GM18517 (cell line): ENCODE measurements around the gene PHC2.
A peak's percentile ranks its signal among the peaks of the same experiment; 100 is the strongest.

Source experiments
- ATAC-seq: cut with Tn5 transposase; IDR thresholded peaks from one replicate; pipeline ENCODE4 v1.9.1; 2021; ENCODE audit warnings: mild to moderate bottlenecking, moderate library complexity; ENCODE audit not compliant: unreplicated experiment

Gene PHC2

DNA sequence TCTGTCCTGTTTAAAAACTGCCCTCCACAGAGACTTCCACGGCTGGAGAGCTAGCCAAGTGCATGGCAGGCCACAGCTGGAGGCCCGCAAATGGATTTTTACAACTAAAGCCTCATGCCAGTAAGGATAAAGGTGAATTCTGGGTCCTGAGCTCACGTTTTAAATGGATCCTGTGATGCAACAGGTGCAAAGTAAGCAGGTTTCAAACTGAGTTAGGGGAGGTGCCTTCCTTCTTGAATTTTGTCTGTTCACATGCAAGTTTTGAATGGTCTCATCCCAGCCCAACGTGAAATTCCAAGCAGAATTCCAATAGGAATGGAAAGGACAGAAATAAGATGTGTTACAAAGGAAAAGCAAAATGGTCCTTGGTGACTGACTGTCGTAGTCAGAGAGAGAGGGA, 73.8 kb downstream of the PHC2 start:
- ATAC-seq = no peak

DNA sequence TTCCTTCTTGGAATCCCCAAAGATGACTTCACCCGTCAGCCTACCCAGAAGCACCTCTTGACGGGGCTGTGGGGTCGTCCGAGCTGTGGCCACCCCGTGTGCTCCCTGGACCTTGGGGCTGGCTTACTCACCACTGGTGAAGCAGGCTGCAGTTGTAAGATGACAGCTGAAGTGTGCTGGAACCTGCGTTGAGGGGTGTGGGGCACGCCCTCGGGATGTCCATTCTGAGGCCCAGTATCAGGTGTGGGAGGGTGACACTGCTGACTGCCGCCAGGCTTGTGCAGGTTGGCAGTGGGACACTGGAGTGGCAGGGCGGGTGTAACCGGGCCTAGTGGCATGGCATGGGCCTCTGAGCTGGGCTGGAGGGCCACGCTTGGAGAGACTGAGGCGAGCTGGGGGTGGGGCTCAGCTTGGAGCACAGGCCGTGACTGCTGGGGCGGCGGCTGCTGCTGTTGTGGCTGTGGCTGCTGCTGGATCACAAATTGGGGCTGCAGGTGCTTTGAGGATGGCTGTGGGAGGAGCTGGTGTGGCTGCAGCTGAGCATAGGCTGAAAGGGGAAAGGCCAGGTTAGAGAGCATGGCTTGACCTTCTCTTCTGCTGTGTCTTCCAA, 76.1 kb downstream of the PHC2 start:
- ATAC-seq = no peak

DNA sequence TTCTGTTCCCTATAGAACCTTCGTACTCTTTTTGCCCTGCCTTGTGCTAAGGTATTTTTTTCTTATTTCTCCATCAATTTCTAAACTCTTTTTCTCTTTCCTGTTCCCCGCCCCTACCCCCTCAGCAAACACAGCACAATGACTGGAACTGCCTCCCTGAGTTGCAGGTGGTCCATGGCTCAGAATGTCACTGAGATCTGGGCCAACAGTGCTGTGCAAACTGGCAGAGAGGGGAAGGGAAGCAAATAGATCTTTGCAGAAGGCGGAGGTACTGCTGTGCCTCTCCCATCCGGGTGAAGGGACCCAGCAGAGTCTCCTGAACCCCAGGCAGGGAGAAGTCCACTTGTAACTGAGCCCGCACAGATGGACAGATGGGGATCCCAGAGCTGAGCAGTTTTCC, 77.4 kb downstream of the PHC2 start:
- no peak for ATAC-seq

DNA sequence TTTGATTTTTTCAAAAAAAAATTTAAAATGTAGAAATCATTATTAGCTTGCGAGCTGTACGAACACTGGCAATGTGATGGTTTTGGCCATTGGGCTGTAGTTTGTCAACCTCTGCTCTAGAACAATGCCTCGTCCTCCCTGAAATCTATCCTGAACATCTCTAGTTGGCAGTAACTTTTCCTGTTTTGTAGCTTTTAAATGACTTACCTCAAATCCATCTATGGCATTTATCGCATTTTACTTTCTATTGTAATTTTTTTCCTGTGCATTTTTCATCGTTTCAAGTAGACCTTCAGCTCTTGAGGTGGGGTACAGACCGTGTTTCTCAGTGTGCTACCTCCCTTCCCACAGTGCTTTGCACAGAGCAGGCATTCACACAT, 79.6 kb downstream of the PHC2 start:
- ATAC-seq = no peak

- no peak for ATAC-seq
These were observed 80.1 kb downstream of the PHC2 start for GRCh38 chr1:33350611-33351280.

- ATAC-seq = peak; percentile 66
These were observed 80.9 kb downstream of the PHC2 start for GRCh38 chr1:33349778-33350610.

DNA sequence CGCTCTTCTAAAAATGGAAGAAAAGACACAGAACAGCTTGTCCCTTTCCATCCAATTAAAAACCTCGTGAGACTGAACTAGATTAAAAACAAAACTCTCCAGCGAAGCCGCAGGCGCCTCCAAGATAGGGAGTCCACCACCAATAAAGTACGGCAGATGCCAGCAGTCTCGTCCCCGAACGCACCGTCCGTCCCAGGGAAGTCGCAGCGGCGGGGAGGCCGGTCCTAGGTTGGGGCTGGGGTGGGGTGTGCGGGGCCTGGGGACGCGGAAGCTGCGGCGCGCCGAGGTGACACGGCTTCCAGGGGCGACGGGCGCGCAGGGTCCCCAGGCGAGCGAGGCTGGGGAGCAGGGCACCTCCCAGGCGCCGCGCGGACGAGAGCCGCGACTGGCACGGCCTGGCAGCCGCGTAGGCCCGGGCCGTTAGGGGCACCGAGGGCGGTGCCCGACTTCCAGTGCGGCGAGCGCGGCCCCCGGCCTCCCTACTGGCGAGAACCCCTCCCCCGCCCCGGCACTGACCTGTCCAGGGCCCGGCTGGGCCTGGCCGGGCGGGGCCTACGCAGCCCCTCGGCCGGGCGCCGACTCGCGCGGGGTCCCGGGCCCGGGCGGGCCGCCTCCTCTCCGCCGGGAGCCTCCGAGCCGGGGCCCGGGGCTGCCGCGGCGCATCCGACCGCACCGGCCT, 81.7 kb downstream of the PHC2 start:
- ATAC-seq = peak; percentile 27

DNA sequence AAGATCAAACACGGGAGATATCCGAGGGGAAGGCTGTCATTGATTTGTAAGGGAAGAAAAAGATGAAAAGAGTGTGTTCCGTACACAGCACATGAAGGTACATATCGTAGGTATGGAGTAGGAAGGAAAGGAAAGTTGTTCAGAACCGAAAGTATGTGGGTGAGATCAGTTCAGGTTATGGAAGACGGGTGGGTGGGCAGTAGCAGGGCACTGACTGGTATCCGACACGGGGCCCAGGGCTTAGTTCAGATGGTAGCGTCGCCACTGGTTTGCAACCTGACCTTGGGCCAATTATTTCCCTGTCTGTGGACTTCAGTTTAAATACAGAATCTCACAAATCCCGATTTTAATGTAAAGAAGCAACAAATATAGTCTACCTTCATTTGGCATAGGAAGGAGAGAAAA, 82.2 kb downstream of the PHC2 start:
- no peak for ATAC-seq

- no peak for ATAC-seq
These were observed 82.7 kb downstream of the PHC2 start for GRCh38 chr1:33348194-33348593.

DNA sequence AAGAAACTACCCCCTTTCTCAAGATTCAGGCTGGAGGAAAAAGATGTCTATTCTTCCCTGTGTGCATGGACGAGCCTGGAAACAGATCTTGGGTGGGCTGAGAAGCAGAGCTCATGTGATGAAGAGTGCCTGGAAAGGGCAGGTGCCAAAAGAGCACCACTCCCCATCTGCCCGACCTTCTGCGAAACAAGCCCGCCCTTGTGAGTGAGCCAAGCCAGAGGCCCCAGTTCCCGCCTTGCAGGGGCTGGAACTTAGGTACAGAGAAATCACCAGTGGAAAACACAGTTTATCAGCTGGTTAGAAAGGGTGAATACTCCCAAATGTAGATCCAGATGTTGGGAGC, 83.3 kb downstream of the PHC2 start:
- ATAC-seq = no peak

- no peak for ATAC-seq
These were observed 83.8 kb downstream of the PHC2 start for GRCh38 chr1:33346927-33347649.

GRCh38 chr1:33346533-33346926, 84.4 kb downstream of the PHC2 start:
- ATAC-seq = no peak

DNA sequence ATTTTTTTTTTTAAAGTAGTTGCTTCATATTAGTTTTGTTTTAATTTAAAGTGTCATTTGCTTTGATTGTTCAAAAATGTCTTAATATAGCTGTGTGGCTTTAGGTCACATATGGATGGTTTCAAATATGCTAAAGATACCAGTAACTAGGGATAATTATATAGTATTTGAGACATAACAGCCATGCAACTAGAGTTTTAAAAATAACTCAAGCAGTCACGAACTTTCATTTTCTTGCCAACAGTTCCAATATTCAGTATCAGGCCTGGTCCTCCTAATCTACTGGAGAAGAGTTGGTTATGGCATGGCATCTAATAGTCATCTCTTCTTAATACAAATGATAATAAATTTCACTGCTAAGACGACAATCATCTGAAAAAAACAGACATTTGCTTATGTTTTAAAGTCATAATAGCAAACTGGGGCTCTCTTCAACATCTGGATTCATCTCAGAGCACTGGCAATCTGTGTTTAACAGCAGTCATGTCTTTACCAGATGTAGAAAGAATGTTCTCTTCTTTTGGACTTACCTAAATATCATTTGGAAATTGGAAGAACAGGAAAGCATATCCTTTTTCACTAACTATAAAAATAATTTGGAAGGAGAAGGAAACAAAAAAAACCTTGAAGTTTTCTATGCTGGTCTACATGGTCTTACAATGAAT, 85.9 kb downstream of the PHC2 start:
- ATAC-seq = no peak

- no peak for ATAC-seq
These were observed 87.4 kb downstream of the PHC2 start for GRCh38 chr1:33343539-33343938.

DNA sequence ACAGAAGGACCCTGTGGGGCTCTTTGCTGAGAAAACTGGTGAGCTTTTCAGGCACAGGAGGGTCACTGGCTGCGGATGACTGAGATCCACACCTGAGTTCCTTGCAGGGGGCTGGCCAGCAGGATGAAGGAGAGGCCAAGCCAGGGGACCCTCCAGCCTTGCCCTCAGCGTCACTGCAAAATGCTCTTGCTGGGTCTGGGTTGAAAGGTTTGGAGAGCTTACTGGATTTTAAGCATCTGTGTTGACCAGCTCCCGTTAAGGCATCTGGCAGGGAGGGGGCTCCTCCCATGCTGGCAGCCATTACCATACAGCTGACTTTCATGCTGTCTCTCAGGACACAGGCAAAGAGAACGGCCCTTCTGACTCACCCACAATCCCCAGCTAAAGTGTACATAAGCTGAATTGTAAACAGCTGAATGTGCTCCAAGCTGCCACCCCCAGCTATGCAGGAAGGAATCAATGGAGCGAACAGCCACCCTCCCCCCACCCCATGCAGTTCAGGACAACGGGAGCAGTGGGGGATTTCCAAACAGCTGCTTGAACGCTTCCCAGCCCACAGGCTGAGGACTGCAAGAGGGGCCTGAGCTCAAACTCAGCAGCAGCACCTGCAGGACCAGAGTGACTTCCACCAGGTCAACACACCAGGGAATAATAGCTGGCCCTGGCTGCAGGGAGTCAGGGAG, 88.7 kb downstream of the PHC2 start:
- no peak for ATAC-seq

DNA sequence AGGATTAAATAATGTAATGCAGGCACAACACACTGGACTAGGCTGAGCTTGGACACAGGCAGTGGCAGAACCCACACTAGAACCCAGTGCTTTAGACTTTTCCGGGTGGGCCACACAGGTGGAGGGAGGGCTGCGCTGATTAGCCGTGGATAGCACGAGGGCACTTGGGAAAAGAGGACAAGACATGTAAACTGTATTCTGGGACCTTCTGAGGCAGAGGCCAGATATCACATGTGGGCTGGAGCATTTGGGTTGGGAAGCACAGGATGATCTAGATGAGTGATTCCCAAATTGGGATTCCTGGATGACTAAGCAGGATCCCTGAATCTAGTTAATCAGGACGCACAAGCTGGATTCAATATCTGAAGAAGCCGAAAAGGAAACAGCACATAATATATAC, 89.7 kb downstream of the PHC2 start:
- ATAC-seq = no peak

- no peak for ATAC-seq
These were observed 91.5 kb downstream of the PHC2 start for GRCh38 chr1:33339413-33339812.

GRCh38 chr1:33338440-33339211, 92.3 kb downstream of the PHC2 start:
- ATAC-seq = no peak

DNA sequence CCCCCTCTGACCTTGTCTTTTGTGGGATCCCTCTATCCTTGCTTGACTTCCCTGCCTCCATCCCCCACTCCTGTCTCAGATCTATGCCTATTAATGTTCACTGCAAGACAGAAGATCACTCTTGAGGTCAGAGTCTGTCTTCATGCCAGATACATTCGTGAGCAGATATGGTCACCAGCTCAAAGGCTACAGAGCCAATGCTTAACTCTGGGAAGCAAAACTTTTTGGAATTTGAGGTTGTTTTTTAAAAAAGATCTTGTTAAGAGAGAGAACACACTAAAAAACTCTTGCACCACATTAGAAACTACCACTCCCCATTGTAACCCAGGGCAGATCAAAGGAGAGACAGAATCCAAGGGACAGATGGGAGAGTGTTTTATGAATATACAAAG, 92.9 kb downstream of the PHC2 start:
- ATAC-seq = no peak
